OCI-LY7 (cell line): Measurements from ENCODE around the gene MORN5. TPM values are rescaled to one million over a fixed set of nuclear protein-coding genes. Genes with fewer than 3 reads are reported as not detected.

ENCODE experiments used
- BruUV-seq: library from RNA; stranded (reverse); fragments of 400-500 nt; replicated peaks from 2 replicates; lab custom pipeline; 2021; lab: Mats Ljungman, UMichigan
- CTCF ChIA-PET: fragments of 300-600 bp; sonication (Branson Sonifier 250); formaldehyde crosslinking; loops from one replicate; lab custom pipeline; 2022; ENCODE audit warnings: antibody characterized with exemption; ENCODE audit not compliant: unreplicated experiment; lab: Charles Lee
- POLR2A ChIA-PET: fragments of 300-600 bp; sonication (Branson Sonifier 250); formaldehyde crosslinking; loops from one replicate; lab custom pipeline; 2022; ENCODE audit warnings: antibody characterized with exemption; lab: Charles Lee
- DNase-seq: peaks from one replicate; pipeline ENCODE4 v3.0.0-alpha.2; 2015; ENCODE audit warnings: low spot score
- H2AFZ ChIP-seq: fragments of 200-600 bp; sonication (generic), shearing (Covaris generic); 2 replicates; pipeline ENCODE4 v1.6.1; 2014; ENCODE audit warnings: mild to moderate bottlenecking, antibody characterized with exemption, low read length, moderate library complexity
- H3K27ac ChIP-seq: fragments of 200-600 bp; sonication (generic); 2 replicates; pipeline ENCODE4 v1.5.1; 2014; ENCODE audit warnings: mixed run types, low read depth, mild to moderate bottlenecking, moderate library complexity, low read length, inconsistent platforms; ENCODE audit not compliant: poor library complexity, severe bottlenecking
- H3K36me3 ChIP-seq: fragments of 200-600 bp; sonication (generic); 2 replicates; pipeline ENCODE4 v1.6.1; 2014; ENCODE audit warnings: mild to moderate bottlenecking, antibody characterized with exemption, low read length, moderate library complexity, mixed read lengths; ENCODE audit not compliant: insufficient read depth
- H3K4me1 ChIP-seq: fragments of 200-600 bp; sonication (generic); 2 replicates; pipeline ENCODE4 v1.5.1; 2014; ENCODE audit warnings: mild to moderate bottlenecking, low read length; ENCODE audit not compliant: insufficient read depth, poor library complexity, severe bottlenecking
- H3K4me2 ChIP-seq: fragments of 200-600 bp; sonication (generic); 2 replicates; pipeline ENCODE4 v1.6.1; 2014; ENCODE audit warnings: mild to moderate bottlenecking, low read length
- H3K4me3 ChIP-seq: fragments of 200-600 bp; sonication (generic); 2 replicates; pipeline ENCODE4 v1.5.1; 2014; ENCODE audit warnings: mild to moderate bottlenecking, low read depth, low read length; ENCODE audit not compliant: poor library complexity, severe bottlenecking
- H3K79me2 ChIP-seq: fragments of 200-600 bp; sonication (generic); 2 replicates; pipeline ENCODE4 v1.6.1; 2016; ENCODE audit warnings: low read depth, mild to moderate bottlenecking, low read length, moderate library complexity, mixed read lengths; ENCODE audit not compliant: insufficient read depth
- H3K9me2 ChIP-seq: fragments of 200-600 bp; sonication (generic); 2 replicates; pipeline ENCODE4 v1.6.1; 2016; ENCODE audit warnings: mild to moderate bottlenecking, low read length, mixed read lengths; ENCODE audit not compliant: insufficient read depth
- H3K9me3 ChIP-seq: fragments of 200-600 bp; sonication (generic); 2 replicates; pipeline ENCODE4 v1.6.1; 2014; ENCODE audit warnings: mild to moderate bottlenecking, mixed run types, low read length, mixed read lengths
- H4K20me1 ChIP-seq: fragments of 200-600 bp; sonication (generic); 2 replicates; pipeline ENCODE4 v1.6.1; 2014; ENCODE audit warnings: mild to moderate bottlenecking, antibody characterized with exemption, low read length, moderate library complexity, mixed read lengths; ENCODE audit not compliant: insufficient read depth
- CTCF ChIP-seq: fragments of 200-600 bp; sonication (generic); conservative IDR thresholded peaks from 2 replicates; pipeline ENCODE4 v1.5.1; 2014; ENCODE audit warnings: mild to moderate bottlenecking, antibody characterized with exemption, low read length, moderate library complexity, mixed read lengths
- EZH2phosphoT487 ChIP-seq: fragments of 200-600 bp; sonication (generic); IDR thresholded peaks from 2 replicates; pipeline ENCODE4 v1.6.1; 2018; ENCODE audit warnings: low read depth, borderline replicate concordance, mild to moderate bottlenecking, mixed run types, antibody characterized with exemption, low read length, moderate library complexity, mixed read lengths
- intact Hi-C: fragments of 100-400 bp; cut with micrococcal nuclease; formaldehyde crosslinking; loops from one replicate; pipeline ENCODE4 v1.10.0; 2022; ENCODE audit not compliant: unreplicated experiment
- total RNA-seq, 2 experiments: library from RNA; depleted of rRNA in 1 of 2; stranded (reverse); fragments of >200 nt in 1 of 2; shearing (Covaris generic) in 1 of 2; gene quantifications; 2 replicates each; pipeline ENCODE4 v1.2.3, GENCODE V29; 2014 to 2022

The MORN5 gene
- total RNA-seq, 2 experiments from 2014 or later: not detected

GRCh38 chr9:122222791-122223190 is 63.1 kb downstream of the MORN5 start:
- H3K27ac ChIP-seq: no peak overlapping the region
- intact Hi-C loops: no loop called here
- no peaks in the 10 kb centered on the region for H3K36me3 ChIP-seq
- H2AFZ ChIP-seq: no peak overlapping the region
- no peak for DNase-seq
- H4K20me1 ChIP-seq: no peaks in the 10 kb centered on the region
- ChIA-PET CTCF (no interaction called here), POLR2A (no interaction called here)
- H3K4me3 ChIP-seq: no peak overlapping the region
- no peak overlapping the region for H3K4me2 ChIP-seq
- no peaks in the 10 kb centered on the region for H3K79me2 ChIP-seq
- H3K9me2 ChIP-seq: no peaks in the 10 kb centered on the region
- H3K9me3 ChIP-seq: no peaks in the 10 kb centered on the region
- TF ChIP-seq CTCF: no peak
- TF ChIP-seq EZH2phosphoT487: no peak
- BruUV-seq: no TSS peak
- no peaks in the 10 kb centered on the region for H3K4me1 ChIP-seq

GRCh38 chr9:122223435-122223834 is 63.7 kb downstream of the MORN5 start:
- ChIA-PET CTCF (no interaction called here), POLR2A (no interaction called here)

More at GRCh38 chr9:122223435-122223834, 63.7 kb downstream of the MORN5 start:
- Histone ChIP-seq H3K4me2 (no peak overlapping the region), H3K79me2 (no peaks in the 10 kb centered on the region), H4K20me1 (no peaks in the 10 kb centered on the region), H2AFZ (no peak overlapping the region), H3K9me2 (no peaks in the 10 kb centered on the region), H3K27ac (no peak overlapping the region), H3K4me1 (no peaks in the 10 kb centered on the region), H3K9me3 (no peaks in the 10 kb centered on the region), H3K4me3 (no peak overlapping the region), H3K36me3 (no peaks in the 10 kb centered on the region)
- TF ChIP-seq EZH2phosphoT487 (no peak), CTCF (no peak)
- DNase-seq: no peak
- intact Hi-C loops: no loop called here
- BruUV-seq: no TSS peak
